Neuronal stem cell (in vitro differentiated cells): Measurements from ENCODE around the gene SEL1L3.

ENCODE experiments used
- DNase-seq: peaks from one replicate; pipeline ENCODE4 v3.0.0-alpha.2; 2013; ENCODE audit warnings: low spot score
- H2AFZ ChIP-seq: one replicate; pipeline ENCODE4 v1.6.1; 2013; ENCODE audit warnings: mild to moderate bottlenecking, low read length, inconsistent platforms
- H2AK5ac ChIP-seq: 2 replicates; pipeline ENCODE4 v1.6.1; 2013; ENCODE audit warnings: low read depth, mild to moderate bottlenecking, inconsistent platforms, low read length, moderate library complexity, mixed read lengths
- H2BK120ac ChIP-seq: 2 replicates; pipeline ENCODE4 v1.6.1; 2013; ENCODE audit warnings: low read depth, mild to moderate bottlenecking, inconsistent platforms, low read length, moderate library complexity, mixed read lengths
- H2BK12ac ChIP-seq: one replicate; pipeline ENCODE4 v1.6.1; 2013; ENCODE audit warnings: low read length, inconsistent platforms
- H2BK15ac ChIP-seq: 2 replicates; pipeline ENCODE4 v1.6.1; 2013; ENCODE audit warnings: mild to moderate bottlenecking, low read length, inconsistent platforms, mixed read lengths
- H2BK5ac ChIP-seq: one replicate; pipeline ENCODE4 v1.6.1; 2013; ENCODE audit warnings: inconsistent platforms, mild to moderate bottlenecking, low read length, moderate library complexity
- H3K14ac ChIP-seq: one replicate; pipeline ENCODE4 v1.6.1; 2013; ENCODE audit warnings: low read length, inconsistent platforms
- H3K18ac ChIP-seq: 2 replicates; pipeline ENCODE4 v1.6.1; 2013; ENCODE audit warnings: low read length, inconsistent platforms
- H3K23ac ChIP-seq: 2 replicates; pipeline ENCODE4 v1.6.1; 2013; ENCODE audit warnings: low read depth, mild to moderate bottlenecking, mixed read lengths, low read length, inconsistent platforms; ENCODE audit not compliant: poor library complexity
- H3K27ac ChIP-seq: replicated peaks from 3 replicates; pipeline ENCODE4 v1.5.1; 2013; ENCODE audit warnings: low read length, inconsistent platforms
- H3K27me3 ChIP-seq, 3 experiments: 2 replicates each; pipeline ENCODE4 v1.6.1; 2013; ENCODE audit warnings: low read length in 3 of 3, mild to moderate bottlenecking in 2 of 3, inconsistent platforms in 1 of 3, low read depth in 1 of 3, mixed read lengths in 1 of 3, moderate library complexity in 1 of 3; ENCODE audit not compliant: control insufficient read depth in 3 of 3, insufficient read depth in 3 of 3
- H3K36me3 ChIP-seq, 2 donors: replicated peaks in 1 of 2; 2 replicates each; pipeline ENCODE4 v1.6.1; 2013; ENCODE audit warnings: low read length in 2 of 2; ENCODE audit not compliant: control insufficient read depth in 2 of 2, insufficient read depth in 2 of 2
- H3K4ac ChIP-seq: 2 replicates; pipeline ENCODE4 v1.6.1; 2013; ENCODE audit warnings: inconsistent platforms, mild to moderate bottlenecking, low read length, moderate library complexity
- H3K4me1 ChIP-seq, 2 donors: 1 replicate in 1 of 2; 2 replicates in 1 of 2; pipeline ENCODE4 v1.6.1; 2013; ENCODE audit warnings: low read length in 2 of 2, low read depth in 1 of 2; ENCODE audit not compliant: control insufficient read depth in 2 of 2, insufficient read depth in 1 of 2
- H3K4me2 ChIP-seq: one replicate; pipeline ENCODE4 v1.6.1; 2013; ENCODE audit warnings: mild to moderate bottlenecking, low read length, inconsistent platforms; ENCODE audit not compliant: insufficient read depth, poor library complexity, severe bottlenecking
- H3K4me3 ChIP-seq, 2 donors: 2 replicates each; pipeline ENCODE4 v1.5.1; 2013; ENCODE audit warnings: low read length in 2 of 2, mild to moderate bottlenecking in 2 of 2, inconsistent platforms in 1 of 2, moderate library complexity in 1 of 2
- H3K79me1 ChIP-seq: one replicate; pipeline ENCODE4 v1.6.1; 2013; ENCODE audit warnings: low read depth, mild to moderate bottlenecking, inconsistent platforms, low read length, moderate library complexity
- H3K9ac ChIP-seq: one replicate; pipeline ENCODE4 v1.6.1; 2013; ENCODE audit warnings: mild to moderate bottlenecking, low read depth, low read length, inconsistent platforms; ENCODE audit not compliant: poor library complexity
- H3K9me3 ChIP-seq, 2 donors: replicated peaks in 1 of 2; 2 replicates each; pipeline versions ENCODE3 to v1.6.1; 2013; ENCODE audit warnings: low read length in 2 of 2, mild to moderate bottlenecking in 2 of 2, inconsistent platforms in 1 of 2, low read depth in 1 of 2, mixed read lengths in 1 of 2, moderate library complexity in 1 of 2; ENCODE audit not compliant: control insufficient read depth in 2 of 2, insufficient read depth in 1 of 2
- H4K8ac ChIP-seq: one replicate; pipeline ENCODE4 v1.6.1; 2013; ENCODE audit warnings: low read depth, mild to moderate bottlenecking, inconsistent platforms, low read length, moderate library complexity
- H4K91ac ChIP-seq: one replicate; pipeline ENCODE4 v1.6.1; 2013; ENCODE audit warnings: low read length, low read depth, mild to moderate bottlenecking, inconsistent platforms; ENCODE audit not compliant: poor library complexity
- WGBS, 2 donors: extraction: QIAGEN DNeasy Blood & Tissue Kit; methylation state at CpG; one replicate each; pipeline ENCODE4 v1.1.7; 2013; ENCODE audit warnings: missing lambda C conversion rate in 2 of 2, mixed read lengths in 1 of 2; ENCODE audit not compliant: insufficient read length in 2 of 2, insufficient replicate concordance in 1 of 2; ENCODE audit errors: extremely low coverage in 2 of 2; 5-methylcytosine and 5-hydroxymethylcytosine counted together

SEL1L3 gene

GRCh38 chr4:25905371-25905770 lies 42.6 kb upstream of the SEL1L3 start:
- H2BK120ac ChIP-seq = no peak overlapping the region
- H3K4me1 ChIP-seq = peaks cover 2% of the 10 kb centered on the region in 2 donors

GRCh38 chr4:25904748-25905082 lies 41.9 kb upstream of the SEL1L3 start:
- no CpG with 5 or more reads among the region's 3 CpGs for WGBS, 2 donors
- Histone ChIP-seq H3K18ac (no peak overlapping the region), H2AFZ (no peak overlapping the region), H2BK5ac (no peak overlapping the region), H3K9me3 (peaks cover 0 to 3% of the 10 kb centered on the region in 2 donors), H3K27me3 (no peaks in the 10 kb centered on the region), H2BK120ac (no peak overlapping the region), H4K91ac (no peak overlapping the region), H4K8ac (no peak overlapping the region), H3K14ac (no peak overlapping the region), H3K4me2 (no peak overlapping the region), H3K27ac (no peak overlapping the region), H3K9ac (no peak overlapping the region), H2BK12ac (no peak overlapping the region), H3K36me3 (no peaks in the 10 kb centered on the region), H2BK15ac (no peak overlapping the region), H3K4me1 (peaks cover 2% of the 10 kb centered on the region in 2 donors), H3K23ac (no peak overlapping the region), H3K79me1 (no peaks in the 10 kb centered on the region), H3K4me3 (no peak overlapping the region), H3K4ac (no peak overlapping the region), H2AK5ac (no peak overlapping the region)
- no peak for DNase-seq

More at GRCh38 chr4:25905371-25905770, 42.6 kb upstream of the SEL1L3 start:
- no peak overlapping the region for H3K9ac ChIP-seq
- H3K14ac ChIP-seq = no peak overlapping the region
- H3K18ac ChIP-seq = no peak overlapping the region
- H3K27me3 ChIP-seq = no peaks in the 10 kb centered on the region
- H2BK12ac ChIP-seq = no peak overlapping the region
- no peak overlapping the region for H4K91ac ChIP-seq
- H3K9me3 ChIP-seq = peaks cover 0 to 3% of the 10 kb centered on the region in 2 donors
- no peaks in the 10 kb centered on the region for H3K36me3 ChIP-seq
- H2AK5ac ChIP-seq = no peak overlapping the region
- H3K4me3 ChIP-seq = no peak overlapping the region
- DNase-seq = no peak
- no peak overlapping the region for H4K8ac ChIP-seq
- no peaks in the 10 kb centered on the region for H3K79me1 ChIP-seq
- no peak overlapping the region for H2AFZ ChIP-seq
- WGBS, 2 donors = no CpG with 5 or more reads among the region's 4 CpGs
- no peak overlapping the region for H3K27ac ChIP-seq
- no peak overlapping the region for H2BK15ac ChIP-seq
- H3K23ac ChIP-seq = no peak overlapping the region
- no peak overlapping the region for H2BK5ac ChIP-seq
- no peak overlapping the region for H3K4me2 ChIP-seq
- no peak overlapping the region for H3K4ac ChIP-seq

GRCh38 chr4:25903900-25904747 lies 41.3 kb upstream of the SEL1L3 start:
- no peak for DNase-seq
- Histone ChIP-seq H3K36me3 (no peaks in the 10 kb centered on the region), H3K79me1 (no peaks in the 10 kb centered on the region), H2BK15ac (no peak overlapping the region), H3K4me1 (peaks cover 2% of the 10 kb centered on the region in 2 donors), H3K4me2 (no peak overlapping the region), H3K9me3 (peaks cover 0 to under 1% of the 10 kb centered on the region in 2 donors), H3K14ac (no peak overlapping the region), H3K27me3 (no peaks in the 10 kb centered on the region), H4K8ac (no peak overlapping the region), H3K27ac (no peak overlapping the region), H4K91ac (no peak overlapping the region), H2BK5ac (no peak overlapping the region), H3K4me3 (no peak overlapping the region), H3K4ac (no peak overlapping the region), H3K23ac (no peak overlapping the region), H2BK120ac (no peak overlapping the region), H2AFZ (no peak overlapping the region), H3K9ac (no peak overlapping the region), H2AK5ac (no peak overlapping the region), H2BK12ac (no peak overlapping the region), H3K18ac (no peak overlapping the region)
- WGBS, 2 donors = no CpG with 5 or more reads among the region's 8 CpGs

GRCh38 chr4:25901030-25901430 lies 38.2 kb upstream of the SEL1L3 start:
- Histone ChIP-seq H3K4me2 (no peak overlapping the region), H3K9me3 (no peaks in the 10 kb centered on the region), H3K14ac (no peak overlapping the region), H3K18ac (no peak overlapping the region), H3K4me1 (no peaks in the 10 kb centered on the region), H2AK5ac (no peak overlapping the region), H3K27ac (no peak overlapping the region), H3K4ac (peak overlapping the region; percentile 47), H4K91ac (no peak overlapping the region), H4K8ac (no peak overlapping the region), H2BK5ac (no peak overlapping the region), H2BK120ac (no peak overlapping the region), H3K36me3 (no peaks in the 10 kb centered on the region), H3K9ac (no peak overlapping the region), H2BK12ac (no peak overlapping the region), H3K27me3 (no peaks in the 10 kb centered on the region), H3K4me3 (no peak overlapping the region), H3K23ac (no peak overlapping the region), H2BK15ac (no peak overlapping the region), H3K79me1 (no peaks in the 10 kb centered on the region), H2AFZ (no peak overlapping the region)
- WGBS, 2 donors = no CpG with 5 or more reads among the region's 10 CpGs
- no peak for DNase-seq
